Hepatic stellate cell (primary cell): ENCODE data around the gene PLPP6.

ENCODE experiments used
- DNase-seq: peaks from one replicate; pipeline ENCODE4 v3.0.0; 2011; ENCODE audit warnings: low spot score

The PLPP6 gene

GRCh38 chr9:4700091-4700490 is 38.0 kb downstream of the PLPP6 start:
- DNase-seq, result no peak

- no peak for DNase-seq
Measured at GRCh38 chr9:4700932-4701331, 38.8 kb downstream of the PLPP6 start.

GRCh38 chr9:4701526-4701925 is 39.4 kb downstream of the PLPP6 start:
- no peak for DNase-seq

DNA sequence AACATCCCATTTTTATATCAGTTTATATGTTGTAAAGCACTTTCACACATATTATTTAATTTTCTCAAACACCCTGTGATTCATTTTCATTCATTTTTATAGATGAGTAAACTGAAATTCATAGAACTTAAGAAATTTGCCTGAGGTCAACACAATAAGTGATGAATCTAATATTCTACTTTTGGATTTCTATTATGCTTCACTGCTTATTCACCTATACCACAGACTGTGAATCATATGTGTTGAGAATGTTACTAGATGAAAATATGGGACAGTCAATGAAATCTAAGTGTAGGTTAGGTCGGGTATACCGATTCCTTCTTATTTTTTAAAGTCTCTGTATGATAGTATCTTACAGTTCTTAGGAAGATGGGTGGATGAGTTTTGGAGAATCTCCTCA is 42.0 kb downstream of the PLPP6 start:
- no peak for DNase-seq

DNA sequence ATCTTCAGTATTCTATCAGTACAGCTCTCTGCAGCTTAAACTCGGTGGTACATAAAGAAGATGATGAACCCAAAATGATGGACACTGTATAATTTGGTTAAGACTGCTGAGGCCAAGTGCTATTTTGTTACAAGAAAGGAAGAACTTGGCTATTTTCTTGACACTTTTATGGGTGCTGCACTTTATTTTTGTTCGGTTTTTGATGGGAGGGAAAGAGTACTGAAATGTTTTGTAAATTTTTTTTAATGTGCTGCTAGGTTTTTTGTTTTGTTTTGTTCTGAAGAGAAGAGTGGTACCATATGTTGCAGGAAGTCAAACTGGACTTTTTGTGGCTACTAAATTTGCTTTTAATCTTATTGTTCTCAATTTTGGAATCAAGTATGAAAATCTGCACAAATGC is 43.9 kb downstream of the PLPP6 start:
- no peak for DNase-seq

DNA sequence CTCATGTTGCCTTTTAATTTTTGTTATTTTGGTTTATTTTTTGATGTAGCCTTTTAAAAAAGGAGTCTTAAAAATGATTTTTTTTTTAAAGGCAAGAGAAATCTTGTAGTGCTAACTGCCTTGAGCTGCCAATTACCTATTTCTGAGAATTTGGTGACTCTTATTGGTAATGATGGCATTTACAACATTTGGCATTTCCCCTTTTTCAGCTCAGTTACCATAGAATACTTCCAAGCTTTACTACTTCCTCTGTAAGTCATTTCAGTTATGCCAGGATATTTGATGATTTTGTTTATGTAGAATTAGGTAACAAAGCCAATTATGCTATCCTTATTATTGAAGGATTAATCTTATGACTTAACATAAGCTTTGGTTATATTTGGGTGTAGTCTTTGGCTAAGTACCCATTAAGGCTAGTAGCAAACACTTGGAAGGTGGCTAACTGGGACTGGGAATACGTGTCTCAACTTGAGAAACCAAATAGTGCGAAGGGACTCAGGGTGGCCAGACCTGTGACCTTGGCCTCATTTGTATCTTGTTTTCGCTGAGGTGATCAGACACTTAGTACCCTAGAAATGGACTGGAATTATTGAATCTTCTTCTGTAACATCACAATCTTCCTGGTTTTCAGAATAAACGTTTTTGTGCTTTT is 45.0 kb downstream of the PLPP6 start:
- DNase-seq, result no peak

DNA sequence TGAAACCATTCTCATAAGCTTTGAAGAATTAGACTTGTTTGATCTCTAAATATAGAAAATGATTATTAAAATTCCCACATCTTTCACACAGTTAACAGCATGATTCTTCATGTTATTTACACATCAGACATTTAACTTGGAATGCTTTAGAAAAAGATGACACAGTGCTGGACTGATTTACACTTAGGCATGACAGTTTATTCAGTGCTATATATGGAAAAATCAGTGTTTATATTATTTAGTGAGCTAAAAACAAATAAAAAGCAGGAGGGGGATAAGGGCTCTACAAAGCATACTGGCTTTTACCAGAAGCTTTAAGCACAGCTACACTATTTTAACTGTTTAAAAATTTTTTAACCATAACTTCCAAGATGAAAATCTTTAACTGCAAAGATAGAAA is 47.3 kb downstream of the PLPP6 start:
- no peak for DNase-seq

GRCh38 chr9:4713849-4714248 is 51.8 kb downstream of the PLPP6 start:
- DNase-seq, result no peak

DNA sequence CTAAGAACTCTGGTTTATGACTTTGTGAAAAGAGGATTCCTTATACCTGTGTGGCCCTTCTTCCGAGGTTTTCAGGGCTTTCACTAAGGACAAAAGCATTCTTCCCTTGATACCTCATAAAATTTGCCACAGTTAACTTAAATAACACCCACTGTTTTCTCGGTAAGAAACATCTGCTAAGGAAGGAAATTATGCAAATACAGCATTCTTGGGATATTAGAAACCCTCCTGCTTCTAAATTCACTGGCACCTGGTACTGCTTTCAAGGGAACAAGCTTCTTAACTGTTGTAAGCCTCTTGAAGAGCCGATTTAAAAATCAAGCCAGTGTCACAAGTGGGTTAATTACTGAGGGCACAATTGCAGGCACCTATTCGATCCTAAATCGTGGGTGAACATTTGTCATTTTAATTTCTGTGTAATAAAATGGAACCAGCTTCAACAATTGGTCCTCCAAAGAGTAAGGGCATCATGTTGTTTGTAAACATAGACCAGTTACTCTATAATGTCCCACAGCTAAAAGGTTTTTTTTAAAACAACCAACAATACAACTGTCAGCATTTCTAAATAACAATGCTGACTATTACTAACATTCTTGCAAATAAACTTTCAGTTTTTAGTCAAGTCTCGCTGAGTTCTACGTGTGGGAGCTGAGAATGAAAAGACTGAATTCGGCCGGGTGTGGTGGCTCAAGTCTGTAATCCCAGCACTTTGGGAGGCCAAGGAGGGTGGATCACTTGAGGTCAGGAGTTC is 52.3 kb downstream of the PLPP6 start:
- DNase-seq, result no peak
